CD14-positive monocyte (primary cell): ENCODE data around the gene GNPTAB. TPM values are rescaled to one million over a fixed set of nuclear protein-coding genes. Genes with fewer than 3 reads are reported as not detected.

ENCODE experiments used
- DNase-seq, 3 donors: peaks; one replicate each; pipeline ENCODE4 v3.0.0-alpha.2; 2011 to 2022
- H2AFZ ChIP-seq: 2 replicates; pipeline ENCODE4 v1.6.0; 2012; ENCODE audit warnings: mild to moderate bottlenecking, low read depth, low read length, inconsistent platforms; ENCODE audit not compliant: insufficient read depth, poor library complexity, severe bottlenecking
- H3K27ac ChIP-seq, 2 donors: 1 replicate in 1 of 2; 2 replicates in 1 of 2; pipeline ENCODE4 v1.5.1; 2012 to 2013; ENCODE audit warnings: low read length in 2 of 2, control low read depth in 1 of 2, inconsistent platforms in 1 of 2, low read depth in 1 of 2, mild to moderate bottlenecking in 1 of 2
- H3K27me3 ChIP-seq, 2 donors: one replicate each; pipeline versions ENCODE4 v1.6.0 to v1.6.1; 2011 to 2013; ENCODE audit warnings: low read length in 2 of 2; ENCODE audit not compliant: control insufficient read depth in 2 of 2, insufficient read depth in 2 of 2
- H3K36me3 ChIP-seq, 2 donors: replicated peaks in 1 of 2; 1 replicate in 1 of 2; 2 replicates in 1 of 2; pipeline versions ENCODE4 v1.5.1 to v1.6.1; 2012 to 2013; ENCODE audit warnings: low read length in 2 of 2, control low read depth in 1 of 2, inconsistent platforms in 1 of 2, mild to moderate bottlenecking in 1 of 2; ENCODE audit not compliant: insufficient read depth in 2 of 2, control insufficient read depth in 1 of 2
- H3K4me1 ChIP-seq, 2 donors: 1 replicate in 1 of 2; 2 replicates in 1 of 2; pipeline versions ENCODE4 v1.5.1 to v1.6.1; 2012 to 2013; ENCODE audit warnings: low read length in 2 of 2, control low read depth in 1 of 2, inconsistent platforms in 1 of 2, mild to moderate bottlenecking in 1 of 2, moderate library complexity in 1 of 2; ENCODE audit not compliant: insufficient read depth in 2 of 2, control insufficient read depth in 1 of 2
- H3K4me2 ChIP-seq: replicated peaks from 2 replicates; pipeline ENCODE3; 2012; ENCODE audit warnings: low read length, moderate library complexity, mild to moderate bottlenecking; ENCODE audit not compliant: poor library complexity, severe bottlenecking; ENCODE audit errors: extremely low read depth
- H3K4me3 ChIP-seq, 3 experiments: fragments of 200-600 bp in 1 of 3; sonication (generic) in 1 of 3; replicated peaks in 1 of 3; 1 replicate in 2 of 3; 2 replicates in 1 of 3; pipeline ENCODE4 v1.5.1; 2011 to 2013; ENCODE audit warnings: low read length in 3 of 3, mild to moderate bottlenecking in 3 of 3, control low read depth in 2 of 3, low read depth in 2 of 3, inconsistent platforms in 1 of 3, moderate library complexity in 1 of 3
- H3K79me2 ChIP-seq: 2 replicates; pipeline ENCODE4 v1.6.0; 2012; ENCODE audit warnings: mild to moderate bottlenecking, control low read depth, inconsistent platforms, low read length, moderate library complexity; ENCODE audit not compliant: insufficient read depth
- H3K9ac ChIP-seq: 2 replicates; pipeline ENCODE4 v1.6.0; 2017; ENCODE audit warnings: low read length, mild to moderate bottlenecking; ENCODE audit not compliant: insufficient read depth, poor library complexity, severe bottlenecking
- H3K9me3 ChIP-seq, 2 donors: replicated peaks in 1 of 2; 1 replicate in 1 of 2; 2 replicates in 1 of 2; pipeline versions ENCODE4 v1.5.1 to v1.6.1; 2012 to 2013; ENCODE audit warnings: low read length in 2 of 2, control low read depth in 1 of 2; ENCODE audit not compliant: control insufficient read depth in 1 of 2, insufficient read depth in 1 of 2
- H4K20me1 ChIP-seq: 2 replicates; pipeline ENCODE4 v1.6.0; 2012; ENCODE audit warnings: mild to moderate bottlenecking, low read length, control low read depth, moderate library complexity; ENCODE audit not compliant: insufficient read depth
- H3K27ac Mint-ChIP-seq, 7 donors: one replicate each; pipeline ENCODE4 v1.8.0; 2020; ENCODE audit warnings: mild to moderate bottlenecking in 7 of 7, mixed read lengths in 7 of 7, moderate library complexity in 6 of 7, inconsistent platforms in 2 of 7
- H3K27me3 Mint-ChIP-seq, 3 donors: one replicate each; pipeline ENCODE4 v1.8.0; 2021 to 2022; ENCODE audit warnings: low read depth in 3 of 3, mild to moderate bottlenecking in 3 of 3, mixed read lengths in 3 of 3, moderate library complexity in 3 of 3, inconsistent platforms in 1 of 3
- H3K36me3 Mint-ChIP-seq, 2 donors: one replicate each; pipeline ENCODE4 v1.8.0; 2020; ENCODE audit warnings: mixed read lengths in 2 of 2, inconsistent platforms in 1 of 2, mild to moderate bottlenecking in 1 of 2
- H3K4me1 Mint-ChIP-seq: one replicate; pipeline ENCODE4 v1.8.0; 2020; ENCODE audit warnings: mild to moderate bottlenecking, mixed read lengths
- H3K4me3 Mint-ChIP-seq, 2 donors: one replicate each; pipeline ENCODE4 v1.8.0; 2020; ENCODE audit warnings: mild to moderate bottlenecking in 2 of 2, mixed read lengths in 2 of 2, moderate library complexity in 1 of 2
- H3K9me3 Mint-ChIP-seq, 7 donors: one replicate each; pipeline ENCODE4 v1.8.0; 2020 to 2022; ENCODE audit warnings: mixed read lengths in 7 of 7, mild to moderate bottlenecking in 6 of 7, moderate library complexity in 6 of 7, inconsistent platforms in 2 of 7
- WGBS: methylation state at CpG from one replicate; pipeline ENCODE4 v1.1.5; 2013; ENCODE audit warnings: missing lambda C conversion rate; ENCODE audit not compliant: insufficient coverage; 5-methylcytosine and 5-hydroxymethylcytosine counted together
- intact Hi-C, 2 donors: fragments of 100-400 bp; cut with micrococcal nuclease; formaldehyde crosslinking; loops; one replicate each; pipeline versions ENCODE4 v1.15.0 to v1.15.1; 2023
- polyA plus RNA-seq, 3 donors: library from polyadenylated mRNA; depleted of rRNA in 1 of 3; unstranded in 2 of 3; stranded (reverse) in 1 of 3; fragments of 300-500 nt in 2 of 3; fragments of >200 nt in 1 of 3; fragmentation: Illumina TruSeq in 2 of 3; gene quantifications; 1 replicate in 2 of 3; 2 replicates in 1 of 3; pipeline ENCODE4 v1.2.3, GENCODE V29; 2012 to 2021
- TF ChIP-seq, protein P1 (sequence below): fragments of 200-600 bp; IDR thresholded peaks from one replicate; pipeline ENCODE4 v1.8.0; 2022; ENCODE audit warnings: antibody characterized with exemption, mild to moderate bottlenecking

The GNPTAB gene
- polyA plus RNA-seq, 3 donors, result 14.4 to 29.1 (median 24.1) TPM

DNA sequence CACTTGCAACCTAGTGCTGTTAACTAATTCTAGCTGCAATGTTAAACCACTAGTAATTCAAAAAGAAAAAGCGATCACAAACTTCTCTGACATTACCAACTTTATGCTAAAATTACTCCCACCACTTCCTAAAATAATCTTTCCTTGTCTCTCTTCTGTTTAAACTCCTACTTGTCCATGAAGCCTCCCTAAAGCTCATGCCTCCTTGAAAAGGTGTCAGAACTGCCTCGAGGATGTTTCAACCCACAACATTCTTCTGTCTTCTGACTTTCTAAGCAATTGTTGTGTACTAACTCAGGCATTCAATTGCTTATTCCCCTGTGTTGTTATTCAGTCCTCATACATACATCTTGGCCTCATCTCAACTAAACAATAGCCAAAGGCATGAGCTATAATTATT is 5.9 kb downstream of the GNPTAB start:
- Histone ChIP-seq H2AFZ (no peak overlapping the region), H3K4me2 (no peak overlapping the region), H3K36me3 (peaks cover 3 to 6% of the 10 kb centered on the region in 2 donors), H4K20me1 (peaks cover 14% of the 10 kb centered on the region), H3K79me2 (peaks cover 97% of the 10 kb centered on the region), H3K4me1 (peaks cover 23 to 50% of the 10 kb centered on the region in 2 donors), H3K27ac (no peak overlapping the region), H3K9me3 (no peaks in the 10 kb centered on the region), H3K27me3 (no peaks in the 10 kb centered on the region), H3K4me3 (no peak overlapping the region), H3K9ac (no peak overlapping the region)
- peaks cover 0 to 4% (median 0%) of the 10 kb centered on the region in 7 donors for H3K9me3 Mint-ChIP-seq
- peaks cover 0 to 2% (median 0%) of the 10 kb centered on the region in 3 donors for H3K27me3 Mint-ChIP-seq
- 55% methylated on average over 2 of the region's 2 CpGs for WGBS
- intact Hi-C loops, result loop anchor here in 1 of 2 donors (5.0 kb wide), 1 partner anchor 48 kb away; no protein-coding TSS in a partner anchor
- TF ChIP-seq, protein P1, sequence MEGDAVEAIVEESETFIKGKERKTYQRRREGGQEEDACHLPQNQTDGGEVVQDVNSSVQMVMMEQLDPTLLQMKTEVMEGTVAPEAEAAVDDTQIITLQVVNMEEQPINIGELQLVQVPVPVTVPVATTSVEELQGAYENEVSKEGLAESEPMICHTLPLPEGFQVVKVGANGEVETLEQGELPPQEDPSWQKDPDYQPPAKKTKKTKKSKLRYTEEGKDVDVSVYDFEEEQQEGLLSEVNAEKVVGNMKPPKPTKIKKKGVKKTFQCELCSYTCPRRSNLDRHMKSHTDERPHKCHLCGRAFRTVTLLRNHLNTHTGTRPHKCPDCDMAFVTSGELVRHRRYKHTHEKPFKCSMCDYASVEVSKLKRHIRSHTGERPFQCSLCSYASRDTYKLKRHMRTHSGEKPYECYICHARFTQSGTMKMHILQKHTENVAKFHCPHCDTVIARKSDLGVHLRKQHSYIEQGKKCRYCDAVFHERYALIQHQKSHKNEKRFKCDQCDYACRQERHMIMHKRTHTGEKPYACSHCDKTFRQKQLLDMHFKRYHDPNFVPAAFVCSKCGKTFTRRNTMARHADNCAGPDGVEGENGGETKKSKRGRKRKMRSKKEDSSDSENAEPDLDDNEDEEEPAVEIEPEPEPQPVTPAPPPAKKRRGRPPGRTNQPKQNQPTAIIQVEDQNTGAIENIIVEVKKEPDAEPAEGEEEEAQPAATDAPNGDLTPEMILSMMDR, result no peak
- H3K4me1 Mint-ChIP-seq, result peaks cover 64% of the 10 kb centered on the region
- no peak overlapping the region for H3K4me3 Mint-ChIP-seq
- no peak for DNase-seq
- peaks cover 3 to 10% of the 10 kb centered on the region in 2 donors for H3K36me3 Mint-ChIP-seq
- peak overlapping the region in 2 of 7 donors; percentile 16 to 33 for H3K27ac Mint-ChIP-seq

GRCh38 chr12:101823891-101824290 is 6.9 kb downstream of the GNPTAB start:
- Histone ChIP-seq H3K4me1 (peaks cover 13 to 41% of the 10 kb centered on the region in 2 donors), H3K4me3 (no peak overlapping the region), H3K27ac (no peak overlapping the region), H3K9me3 (peaks cover 3 to 4% of the 10 kb centered on the region in 2 donors), H4K20me1 (peaks cover 14% of the 10 kb centered on the region), H3K9ac (no peak overlapping the region), H3K4me2 (no peak overlapping the region), H3K27me3 (no peaks in the 10 kb centered on the region), H2AFZ (no peak overlapping the region), H3K36me3 (peaks cover 3 to 6% of the 10 kb centered on the region in 2 donors), H3K79me2 (peaks cover 97% of the 10 kb centered on the region)
- H3K4me3 Mint-ChIP-seq, result no peak overlapping the region
- peak overlapping the region in 1 of 7 donors; percentile 48 for H3K27ac Mint-ChIP-seq
- peaks cover 9 to 12% of the 10 kb centered on the region in 2 donors for H3K36me3 Mint-ChIP-seq
- peaks cover 57% of the 10 kb centered on the region for H3K4me1 Mint-ChIP-seq
- H3K9me3 Mint-ChIP-seq, result peaks cover 3 to 7% (median 6%) of the 10 kb centered on the region in 7 donors
- WGBS, result no CpG with 5 or more reads among the region's 3 CpGs
- H3K27me3 Mint-ChIP-seq, result peaks cover 0 to 2% (median 0%) of the 10 kb centered on the region in 3 donors
- DNase-seq, result peak; percentile 52 to 64 (median 54)
- TF ChIP-seq, protein P1, result peak; percentile 50
- intact Hi-C loops, result no loop called here
